HepG2 (cell line): Measurements from ENCODE around the gene MCF2L. TPM values are rescaled to one million over a fixed set of nuclear protein-coding genes. Genes with fewer than 3 reads are reported as not detected.

Experiments used
- BRD4 ChIP-seq: sonication (generic); formaldehyde crosslinking; IDR thresholded peaks from 2 replicates; pipeline ENCODE4 v1.4.0; 2020; ENCODE audit warnings: missing genetic modification reagents
- CERS6 ChIP-seq: sonication (generic); formaldehyde crosslinking; IDR thresholded peaks from 2 replicates; pipeline ENCODE4 v1.5.0; 2020; ENCODE audit warnings: missing genetic modification reagents
- LCORL ChIP-seq, 2 experiments: fragments of 450-650 bp in 1 of 2; sonication (generic) in 1 of 2; formaldehyde crosslinking in 1 of 2; IDR thresholded peaks; 2 replicates each; pipeline versions ENCODE4 v1.5.0 to v1.6.1; 2017 to 2020; ENCODE audit warnings: antibody characterized with exemption in 1 of 2, missing genetic modification reagents in 1 of 2
- MAFF ChIP-seq: IDR thresholded peaks from 2 replicates; pipeline ENCODE4 v1.6.1; 2011; ENCODE audit warnings: low read depth, low read length, improper control_type of control experiment
- MLLT10 ChIP-seq: sonication (generic); formaldehyde crosslinking; IDR thresholded peaks from 2 replicates; pipeline ENCODE4 v1.4.0; 2020; ENCODE audit warnings: missing genetic modification reagents
- NFE2L2 ChIP-seq: fragments of 150-350 bp; IDR thresholded peaks from 2 replicates; pipeline ENCODE4 v1.6.1; 2014; ENCODE audit warnings: low read length
- NKX3-1 ChIP-seq: sonication (generic); formaldehyde crosslinking; IDR thresholded peaks from 2 replicates; pipeline ENCODE4 v1.5.0; 2020; ENCODE audit warnings: missing genetic modification reagents
- NR2F1 ChIP-seq, 2 experiments: fragments of 450-650 bp in 1 of 2; formaldehyde crosslinking in 1 of 2; IDR thresholded peaks; 2 replicates each; pipeline versions ENCODE4 v1.5.0 to v1.6.1; 2016 to 2020; ENCODE audit warnings: mild to moderate bottlenecking in 1 of 2, missing compliant biosample characterization in 1 of 2, missing genetic modification reagents in 1 of 2, moderate library complexity in 1 of 2
- NR2F2 ChIP-seq: IDR thresholded peaks from 2 replicates; pipeline ENCODE4 v1.6.1; 2012; ENCODE audit warnings: low read depth, inconsistent platforms, borderline replicate concordance
- PHF20 ChIP-seq: sonication (generic); formaldehyde crosslinking; IDR thresholded peaks from 2 replicates; pipeline ENCODE4 v1.5.0; 2020; ENCODE audit warnings: mild to moderate bottlenecking, missing genetic modification reagents
- SAFB2 ChIP-seq: sonication (generic); formaldehyde crosslinking; IDR thresholded peaks from 2 replicates; pipeline ENCODE4 v1.5.1; 2020; ENCODE audit warnings: missing genetic modification reagents, low read depth, mild to moderate bottlenecking, borderline replicate concordance
- SATB2 ChIP-seq: sonication (generic); formaldehyde crosslinking; IDR thresholded peaks from 2 replicates; pipeline ENCODE4 v1.5.0; 2020; ENCODE audit warnings: missing genetic modification reagents
- SCMH1 ChIP-seq: sonication (generic); formaldehyde crosslinking; IDR thresholded peaks from 2 replicates; pipeline ENCODE4 v1.9.0; 2021; ENCODE audit warnings: missing genetic modification reagents, mild to moderate bottlenecking, borderline replicate concordance
- ZBTB26 ChIP-seq: IDR thresholded peaks from 2 replicates; pipeline ENCODE4 v1.6.1; 2016; ENCODE audit warnings: missing compliant biosample characterization, missing genetic modification reagents, borderline replicate concordance
- ZBTB38 ChIP-seq: sonication (generic); formaldehyde crosslinking; IDR thresholded peaks from 2 replicates; pipeline ENCODE4 v1.5.1; 2020; ENCODE audit warnings: mild to moderate bottlenecking, missing genetic modification reagents
- ZNF280D ChIP-seq: sonication (generic); formaldehyde crosslinking; IDR thresholded peaks from 2 replicates; pipeline ENCODE4 v1.5.1; 2020; ENCODE audit warnings: mild to moderate bottlenecking, missing genetic modification reagents
- ZNF383 ChIP-seq: sonication (generic); formaldehyde crosslinking; IDR thresholded peaks from 2 replicates; pipeline ENCODE4 v1.4.0; 2020; ENCODE audit warnings: missing genetic modification reagents, mild to moderate bottlenecking, borderline replicate concordance
- ZNF563 ChIP-seq: sonication (generic); formaldehyde crosslinking; IDR thresholded peaks from 2 replicates; pipeline ENCODE4 v1.8.0; 2022; ENCODE audit warnings: mild to moderate bottlenecking, moderate library complexity, missing genetic modification reagents
- ZNF567 ChIP-seq: sonication (generic); formaldehyde crosslinking; IDR thresholded peaks from 2 replicates; pipeline ENCODE4 v1.8.1; 2023; ENCODE audit warnings: mild to moderate bottlenecking, missing genetic modification reagents, borderline replicate concordance
- ZNF616 ChIP-seq: sonication (generic); formaldehyde crosslinking; IDR thresholded peaks from 2 replicates; pipeline ENCODE4 v1.5.0; 2020; ENCODE audit warnings: low read depth, mild to moderate bottlenecking, missing genetic modification reagents
- polyA plus RNA-seq, 8 experiments: library from polyadenylated mRNA; depleted of rRNA in 3 of 8; stranded (reverse) in 7 of 8; unstranded in 1 of 8; fragments of >200 nt; fragmentation: Illumina TruSeq in 4 of 8; extraction: Trizol in 4 of 8; gene quantifications; 2 replicates each; pipeline versions ENCODE4 v1.2.1 to v1.2.3, GENCODE V29; 2011 to 2016; ENCODE audit warnings: low read depth in 4 of 8, missing spikeins in 1 of 8, mixed read lengths in 1 of 8; ENCODE audit not compliant: insufficient read depth in 1 of 8
- total RNA-seq, 5 experiments: library from RNA; depleted of rRNA; stranded (reverse); fragments of >200 nt; fragmentation: Illumina TruSeq; extraction: Trizol; gene quantifications; 2 replicates each; pipeline ENCODE4 v1.2.3, GENCODE V29; 2016; ENCODE audit warnings: low read depth in 1 of 5
- TF ChIP-seq, protein P1 (sequence below): IDR thresholded peaks from 2 replicates; pipeline ENCODE4 v1.6.1; 2012; ENCODE audit warnings: inconsistent platforms
- TF ChIP-seq, protein P2 (sequence below): sonication (generic); formaldehyde crosslinking; IDR thresholded peaks from 2 replicates; pipeline ENCODE4 v1.5.1; 2020; ENCODE audit warnings: mild to moderate bottlenecking, missing genetic modification reagents, moderate library complexity

MCF2L gene
- total and polyA plus RNA-seq, 2 of the 13 experiments (the other 11 are each of a cell fraction or from before 2014, with no cell fraction given): 19.4 to 28.4 TPM

GRCh38 chr13:113105032-113105920 lies 136.3 kb downstream of the MCF2L start, which contains the start of gene F7 (continued):
- TF ChIP-seq ZNF280D (CRISPR knock-in tag) (peak; percentile 26; the same call in 1 of the 2 replicates), SATB2 (CRISPR knock-in tag) (no peak), MAFF (no peak), CERS6 (no peak), ZNF567 (CRISPR knock-in tag) (no peak), ZBTB26 (CRISPR knock-in tag) (0 out of 2 replicates have a peak, but pooled peaks have one; percentile 47), SAFB2 (no peak; the same call in 1 of the 2 replicates), ZNF616 (peak; percentile 76; the same call in 1 of the 2 replicates), NKX3-1 (CRISPR knock-in tag) (no peak), MLLT10 (no peak), NR2F1 (CRISPR knock-in tag; IDR thresholded peaks at IDR 0.05) (peak; percentile 38 to 66; a peak in 3 of 4 replicates), NR2F2 (peak; percentile 33; the same call in 1 of the 2 replicates), LCORL (IDR thresholded peaks at IDR 0.05) (no peak), LCORL (CRISPR knock-in tag; IDR thresholded peaks at IDR 0.05) (peak; percentile 97), BRD4 (CRISPR knock-in tag) (0 out of 2 replicates have a peak, but pooled peaks have one; percentile 31), NFE2L2 (no peak), SCMH1 (CRISPR knock-in tag) (no peak), PHF20 (0 out of 2 replicates have a peak, but pooled peaks have one; percentile 48), ZNF563 (no peak), ZNF383 (CRISPR knock-in tag) (no peak), ZBTB38 (CRISPR knock-in tag) (peak; percentile 92)
- TF ChIP-seq, protein P1, sequence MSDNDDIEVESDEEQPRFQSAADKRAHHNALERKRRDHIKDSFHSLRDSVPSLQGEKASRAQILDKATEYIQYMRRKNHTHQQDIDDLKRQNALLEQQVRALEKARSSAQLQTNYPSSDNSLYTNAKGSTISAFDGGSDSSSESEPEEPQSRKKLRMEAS: peak; percentile 81
- TF ChIP-seq, protein P2, sequence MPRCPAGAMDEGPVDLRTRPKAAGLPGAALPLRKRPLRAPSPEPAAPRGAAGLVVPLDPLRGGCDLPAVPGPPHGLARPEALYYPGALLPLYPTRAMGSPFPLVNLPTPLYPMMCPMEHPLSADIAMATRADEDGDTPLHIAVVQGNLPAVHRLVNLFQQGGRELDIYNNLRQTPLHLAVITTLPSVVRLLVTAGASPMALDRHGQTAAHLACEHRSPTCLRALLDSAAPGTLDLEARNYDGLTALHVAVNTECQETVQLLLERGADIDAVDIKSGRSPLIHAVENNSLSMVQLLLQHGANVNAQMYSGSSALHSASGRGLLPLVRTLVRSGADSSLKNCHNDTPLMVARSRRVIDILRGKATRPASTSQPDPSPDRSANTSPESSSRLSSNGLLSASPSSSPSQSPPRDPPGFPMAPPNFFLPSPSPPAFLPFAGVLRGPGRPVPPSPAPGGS: peak; percentile 83; the same call in 1 of the 2 replicates
